ENCODE results near the gene GRN. TPM values are rescaled to one million over a fixed set of nuclear protein-coding genes. Genes with fewer than 3 reads are reported as not detected.
A peak's percentile ranks its signal among the peaks of the same experiment; 100 is the strongest.

GRN gene
- total and polyA plus RNA-seq, 9 of the 15 experiments (the other 6 are each of a cell fraction or from before 2014, with no cell fraction given) = 5.4 to 75.3 (median 20.7) TPM

DNA sequence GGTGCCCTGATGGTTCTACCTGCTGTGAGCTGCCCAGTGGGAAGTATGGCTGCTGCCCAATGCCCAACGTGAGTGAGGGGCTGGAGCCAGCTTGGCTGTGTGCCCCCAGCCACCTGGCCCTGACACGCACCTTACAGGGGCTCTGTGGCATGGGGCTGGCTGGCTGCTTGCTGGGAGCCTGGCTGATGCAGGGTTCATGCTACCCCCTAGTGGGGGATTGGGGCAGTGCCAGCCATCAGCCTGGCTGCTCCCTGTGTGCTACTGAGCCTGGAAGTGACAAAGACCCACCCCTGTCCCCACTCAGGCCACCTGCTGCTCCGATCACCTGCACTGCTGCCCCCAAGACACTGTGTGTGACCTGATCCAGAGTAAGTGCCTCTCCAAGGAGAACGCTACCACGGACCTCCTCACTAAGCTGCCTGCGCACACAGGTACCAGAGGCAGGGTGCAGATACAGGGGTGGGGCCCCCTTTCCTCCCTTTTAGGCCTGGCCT lies 5.7 kb downstream of the GRN start (continued):
- TF ChIP-seq, protein P1, sequence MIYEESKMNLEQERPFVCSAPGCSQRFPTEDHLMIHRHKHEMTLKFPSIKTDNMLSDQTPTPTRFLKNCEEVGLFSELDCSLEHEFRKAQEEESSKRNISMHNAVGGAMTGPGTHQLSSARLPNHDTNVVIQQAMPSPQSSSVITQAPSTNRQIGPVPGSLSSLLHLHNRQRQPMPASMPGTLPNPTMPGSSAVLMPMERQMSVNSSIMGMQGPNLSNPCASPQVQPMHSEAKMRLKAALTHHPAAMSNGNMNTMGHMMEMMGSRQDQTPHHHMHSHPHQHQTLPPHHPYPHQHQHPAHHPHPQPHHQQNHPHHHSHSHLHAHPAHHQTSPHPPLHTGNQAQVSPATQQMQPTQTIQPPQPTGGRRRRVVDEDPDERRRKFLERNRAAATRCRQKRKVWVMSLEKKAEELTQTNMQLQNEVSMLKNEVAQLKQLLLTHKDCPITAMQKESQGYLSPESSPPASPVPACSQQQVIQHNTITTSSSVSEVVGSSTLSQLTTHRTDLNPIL (CRISPR knock-in tag; IDR thresholded peaks at IDR 0.05) = no peak
- TF ChIP-seq, protein P2, sequence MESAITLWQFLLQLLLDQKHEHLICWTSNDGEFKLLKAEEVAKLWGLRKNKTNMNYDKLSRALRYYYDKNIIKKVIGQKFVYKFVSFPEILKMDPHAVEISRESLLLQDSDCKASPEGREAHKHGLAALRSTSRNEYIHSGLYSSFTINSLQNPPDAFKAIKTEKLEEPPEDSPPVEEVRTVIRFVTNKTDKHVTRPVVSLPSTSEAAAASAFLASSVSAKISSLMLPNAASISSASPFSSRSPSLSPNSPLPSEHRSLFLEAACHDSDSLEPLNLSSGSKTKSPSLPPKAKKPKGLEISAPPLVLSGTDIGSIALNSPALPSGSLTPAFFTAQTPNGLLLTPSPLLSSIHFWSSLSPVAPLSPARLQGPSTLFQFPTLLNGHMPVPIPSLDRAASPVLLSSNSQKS (CRISPR knock-in tag; IDR thresholded peaks at IDR 0.05) = no peak
- TF ChIP-seq CEBPB (tag; IDR thresholded peaks at IDR 0.05) (no peak), SRSF1 (IDR thresholded peaks at IDR 0.05; ENCODE audit: low read depth, low read length) (no peak), PHF8 (IDR thresholded peaks at IDR 0.05; ENCODE audit: borderline replicate concordance, low read length) (no peak), ARNT (IDR thresholded peaks at IDR 0.05) (no peak), NFXL1 (CRISPR knock-in tag; IDR thresholded peaks at IDR 0.05) (no peak), GATAD2B (IDR thresholded peaks at IDR 0.05; ENCODE audit: borderline replicate concordance) (no peak), ZNF253 (CRISPR knock-in tag; conservative IDR thresholded peaks at IDR 0.05) (no peak), SMAD1 (IDR thresholded peaks at IDR 0.05; ENCODE audit: low read depth, low read length, partially characterized antibody) (no peak), JUN (IDR thresholded peaks at IDR 0.05; ENCODE audit: borderline replicate concordance, low read depth, low read length) (no peak), JUN (CRISPR knock-in tag; IDR thresholded peaks at IDR 0.05; ENCODE audit: borderline replicate concordance) (no peak)
- TF ChIP-seq, protein P3, sequence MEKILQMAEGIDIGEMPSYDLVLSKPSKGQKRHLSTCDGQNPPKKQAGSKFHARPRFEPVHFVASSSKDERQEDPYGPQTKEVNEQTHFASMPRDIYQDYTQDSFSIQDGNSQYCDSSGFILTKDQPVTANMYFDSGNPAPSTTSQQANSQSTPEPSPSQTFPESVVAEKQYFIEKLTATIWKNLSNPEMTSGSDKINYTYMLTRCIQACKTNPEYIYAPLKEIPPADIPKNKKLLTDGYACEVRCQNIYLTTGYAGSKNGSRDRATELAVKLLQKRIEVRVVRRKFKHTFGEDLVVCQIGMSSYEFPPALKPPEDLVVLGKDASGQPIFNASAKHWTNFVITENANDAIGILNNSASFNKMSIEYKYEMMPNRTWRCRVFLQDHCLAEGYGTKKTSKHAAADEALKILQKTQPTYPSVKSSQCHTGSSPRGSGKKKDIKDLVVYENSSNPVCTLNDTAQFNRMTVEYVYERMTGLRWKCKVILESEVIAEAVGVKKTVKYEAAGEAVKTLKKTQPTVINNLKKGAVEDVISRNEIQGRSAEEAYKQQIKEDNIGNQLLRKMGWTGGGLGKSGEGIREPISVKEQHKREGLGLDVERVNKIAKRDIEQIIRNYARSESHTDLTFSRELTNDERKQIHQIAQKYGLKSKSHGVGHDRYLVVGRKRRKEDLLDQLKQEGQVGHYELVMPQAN (IDR thresholded peaks at IDR 0.05; ENCODE audit: borderline replicate concordance) = no peak
- TF ChIP-seq, protein P4, sequence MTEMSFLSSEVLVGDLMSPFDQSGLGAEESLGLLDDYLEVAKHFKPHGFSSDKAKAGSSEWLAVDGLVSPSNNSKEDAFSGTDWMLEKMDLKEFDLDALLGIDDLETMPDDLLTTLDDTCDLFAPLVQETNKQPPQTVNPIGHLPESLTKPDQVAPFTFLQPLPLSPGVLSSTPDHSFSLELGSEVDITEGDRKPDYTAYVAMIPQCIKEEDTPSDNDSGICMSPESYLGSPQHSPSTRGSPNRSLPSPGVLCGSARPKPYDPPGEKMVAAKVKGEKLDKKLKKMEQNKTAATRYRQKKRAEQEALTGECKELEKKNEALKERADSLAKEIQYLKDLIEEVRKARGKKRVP (CRISPR knock-in tag; IDR thresholded peaks at IDR 0.05) = no peak
- TF ChIP-seq, protein P5, sequence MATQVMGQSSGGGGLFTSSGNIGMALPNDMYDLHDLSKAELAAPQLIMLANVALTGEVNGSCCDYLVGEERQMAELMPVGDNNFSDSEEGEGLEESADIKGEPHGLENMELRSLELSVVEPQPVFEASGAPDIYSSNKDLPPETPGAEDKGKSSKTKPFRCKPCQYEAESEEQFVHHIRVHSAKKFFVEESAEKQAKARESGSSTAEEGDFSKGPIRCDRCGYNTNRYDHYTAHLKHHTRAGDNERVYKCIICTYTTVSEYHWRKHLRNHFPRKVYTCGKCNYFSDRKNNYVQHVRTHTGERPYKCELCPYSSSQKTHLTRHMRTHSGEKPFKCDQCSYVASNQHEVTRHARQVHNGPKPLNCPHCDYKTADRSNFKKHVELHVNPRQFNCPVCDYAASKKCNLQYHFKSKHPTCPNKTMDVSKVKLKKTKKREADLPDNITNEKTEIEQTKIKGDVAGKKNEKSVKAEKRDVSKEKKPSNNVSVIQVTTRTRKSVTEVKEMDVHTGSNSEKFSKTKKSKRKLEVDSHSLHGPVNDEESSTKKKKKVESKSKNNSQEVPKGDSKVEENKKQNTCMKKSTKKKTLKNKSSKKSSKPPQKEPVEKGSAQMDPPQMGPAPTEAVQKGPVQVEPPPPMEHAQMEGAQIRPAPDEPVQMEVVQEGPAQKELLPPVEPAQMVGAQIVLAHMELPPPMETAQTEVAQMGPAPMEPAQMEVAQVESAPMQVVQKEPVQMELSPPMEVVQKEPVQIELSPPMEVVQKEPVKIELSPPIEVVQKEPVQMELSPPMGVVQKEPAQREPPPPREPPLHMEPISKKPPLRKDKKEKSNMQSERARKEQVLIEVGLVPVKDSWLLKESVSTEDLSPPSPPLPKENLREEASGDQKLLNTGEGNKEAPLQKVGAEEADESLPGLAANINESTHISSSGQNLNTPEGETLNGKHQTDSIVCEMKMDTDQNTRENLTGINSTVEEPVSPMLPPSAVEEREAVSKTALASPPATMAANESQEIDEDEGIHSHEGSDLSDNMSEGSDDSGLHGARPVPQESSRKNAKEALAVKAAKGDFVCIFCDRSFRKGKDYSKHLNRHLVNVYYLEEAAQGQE (IDR thresholded peaks at IDR 0.05; ENCODE audit: borderline replicate concordance) = peak; percentile 67
- TF ChIP-seq, protein P5 (CRISPR knock-in tag; IDR thresholded peaks at IDR 0.05; ENCODE audit: low read depth) = no peak

All from K562 (cell line).